T follicular helper cell (primary cell): ENCODE measurements around the gene SMC3.

ENCODE experiments used
- DNase-seq: peaks from one replicate; pipeline ENCODE4 v3.0.0-alpha.2; 2020; ENCODE audit warnings: low read depth

SMC3 gene

DNA sequence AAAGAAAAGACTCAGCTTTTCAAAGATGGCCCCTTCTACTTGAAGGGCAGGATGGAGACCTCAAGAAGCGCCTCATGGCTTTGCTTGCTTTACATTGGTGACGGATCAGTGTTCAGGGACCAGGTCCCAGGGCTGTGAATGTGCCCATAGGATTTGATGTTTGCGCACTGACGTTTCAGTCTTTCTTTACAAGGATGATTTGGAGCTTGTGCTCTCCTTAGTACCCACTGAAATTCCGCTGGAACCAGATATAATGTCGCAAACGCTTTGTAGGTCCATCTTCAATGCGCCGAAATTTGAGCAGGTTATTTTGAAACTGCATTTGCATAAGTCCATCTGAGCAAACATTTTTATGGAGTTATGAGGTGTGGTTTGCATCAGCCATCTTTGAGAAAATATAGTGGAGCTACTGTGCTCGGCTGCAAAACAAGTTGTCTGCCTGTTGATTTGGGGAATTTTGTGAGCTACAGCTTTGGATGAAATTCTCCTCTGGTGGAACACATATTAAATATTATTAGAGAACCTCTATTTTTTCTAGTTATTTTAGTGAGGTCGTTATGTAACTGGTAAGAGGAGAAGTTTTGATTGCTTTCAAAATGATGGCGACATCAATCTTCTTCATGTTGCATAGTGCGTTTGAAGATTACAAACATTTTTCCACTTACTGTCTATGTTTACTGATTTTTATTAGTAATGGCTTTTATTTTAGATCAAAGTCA lies 79.1 kb downstream of the SMC3 start:
- DNase-seq, result no peak

DNA sequence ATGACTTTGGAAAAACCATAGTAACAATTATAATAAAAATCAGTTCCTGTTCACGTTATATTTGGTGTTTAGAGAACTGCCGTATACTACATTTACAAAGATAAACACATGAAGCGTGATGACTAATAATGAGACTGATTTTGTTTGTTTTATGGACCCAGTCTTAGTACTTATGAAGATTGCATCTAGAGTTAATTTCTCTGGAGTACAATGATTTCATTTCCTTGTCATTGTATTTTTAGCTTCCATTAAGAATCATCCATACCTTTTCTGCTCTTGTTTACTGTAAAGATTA lies 79.6 kb downstream of the SMC3 start:
- DNase-seq, result no peak

DNA sequence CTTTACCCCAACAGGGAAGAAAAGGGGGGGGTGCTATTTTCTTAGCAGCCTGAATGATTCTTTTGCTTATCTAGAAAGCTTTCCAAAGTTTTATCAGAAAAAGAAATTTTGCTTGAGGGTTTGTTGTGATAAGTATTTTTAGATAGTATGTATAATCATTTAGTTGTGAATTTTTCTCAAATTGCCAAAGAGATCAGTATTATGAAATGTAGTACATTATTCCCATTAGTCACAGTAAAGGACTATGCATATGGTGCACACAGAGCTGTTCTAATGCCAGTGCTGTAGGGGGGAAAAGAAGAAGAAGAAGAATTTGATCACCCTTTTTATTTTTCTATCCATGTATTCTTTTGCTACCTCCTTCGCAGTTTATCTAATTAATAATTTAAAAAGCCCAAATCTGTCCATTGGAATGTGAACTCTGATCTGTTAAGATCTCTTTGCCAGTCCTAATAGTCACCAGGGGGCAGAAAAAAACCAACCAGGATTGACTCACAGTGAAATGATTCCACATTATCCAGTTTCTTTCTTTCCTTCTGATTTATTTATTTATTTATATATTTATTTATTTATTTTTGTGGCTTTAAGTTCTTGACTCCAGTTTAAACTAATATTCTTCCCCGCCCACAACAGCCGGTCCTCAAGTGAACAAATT lies 81.3 kb downstream of the SMC3 start:
- DNase-seq, result no peak

DNA sequence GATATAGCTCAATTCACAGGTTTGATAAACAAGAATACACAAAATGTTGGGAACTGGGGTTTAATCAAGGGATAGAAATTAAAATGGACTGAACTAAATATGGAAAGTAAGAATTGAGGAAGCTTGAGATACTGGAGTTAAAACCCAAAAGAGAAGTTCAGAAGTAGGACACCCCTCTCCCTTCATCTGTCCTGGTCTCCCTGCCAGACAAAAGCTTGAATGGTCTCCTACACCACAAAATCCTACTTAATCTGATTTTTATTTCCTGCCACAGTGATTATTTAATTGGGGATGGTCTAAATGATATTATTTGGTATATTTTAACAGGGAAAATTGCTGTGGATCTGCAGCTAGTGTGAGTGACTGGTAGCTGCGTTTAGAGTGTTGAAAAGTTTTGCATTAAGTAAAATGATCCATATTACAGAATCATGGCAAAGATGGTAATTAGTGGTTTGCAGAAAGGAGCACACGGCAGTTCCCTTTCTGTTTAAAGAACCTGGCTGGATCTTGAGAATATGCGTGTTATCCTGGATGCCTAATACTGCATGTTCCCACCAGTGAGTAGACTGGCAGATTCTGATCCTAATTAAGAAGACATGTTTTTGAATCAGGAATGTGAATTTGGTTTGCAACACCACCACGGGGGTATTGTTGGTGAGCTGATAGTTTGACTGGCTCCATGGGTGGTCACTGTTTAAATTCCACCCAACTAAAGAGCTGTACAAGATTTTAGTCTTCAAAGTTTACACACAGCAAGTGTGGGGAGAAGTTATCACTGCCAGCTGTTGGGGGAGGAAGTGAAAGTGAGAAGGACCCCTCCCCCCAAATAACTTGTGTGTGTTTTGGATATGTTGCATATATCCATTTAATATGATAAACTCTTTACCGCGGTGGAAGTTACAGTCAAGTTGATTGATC lies 82.1 kb downstream of the SMC3 start:
- DNase-seq, result no peak

DNA sequence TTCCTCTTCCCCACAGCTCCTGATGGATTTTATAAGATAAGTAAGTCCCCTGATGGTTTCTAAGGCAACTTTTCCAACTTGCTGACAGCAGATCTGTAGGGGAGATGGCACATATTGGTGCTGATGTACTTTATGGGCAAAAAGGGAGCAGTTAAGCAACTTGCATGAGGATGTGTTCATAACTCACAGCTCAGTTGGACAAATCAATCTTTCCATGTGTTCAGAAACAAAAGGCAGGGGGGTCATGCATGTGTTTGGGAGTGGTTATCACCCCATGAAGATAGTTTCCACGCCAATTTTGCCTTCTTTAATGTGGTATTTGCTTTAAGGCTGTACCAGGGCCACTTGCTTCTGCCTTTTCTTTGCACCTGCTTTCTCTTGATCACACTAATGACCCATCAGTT lies 82.8 kb downstream of the SMC3 start:
- no peak for DNase-seq

DNA sequence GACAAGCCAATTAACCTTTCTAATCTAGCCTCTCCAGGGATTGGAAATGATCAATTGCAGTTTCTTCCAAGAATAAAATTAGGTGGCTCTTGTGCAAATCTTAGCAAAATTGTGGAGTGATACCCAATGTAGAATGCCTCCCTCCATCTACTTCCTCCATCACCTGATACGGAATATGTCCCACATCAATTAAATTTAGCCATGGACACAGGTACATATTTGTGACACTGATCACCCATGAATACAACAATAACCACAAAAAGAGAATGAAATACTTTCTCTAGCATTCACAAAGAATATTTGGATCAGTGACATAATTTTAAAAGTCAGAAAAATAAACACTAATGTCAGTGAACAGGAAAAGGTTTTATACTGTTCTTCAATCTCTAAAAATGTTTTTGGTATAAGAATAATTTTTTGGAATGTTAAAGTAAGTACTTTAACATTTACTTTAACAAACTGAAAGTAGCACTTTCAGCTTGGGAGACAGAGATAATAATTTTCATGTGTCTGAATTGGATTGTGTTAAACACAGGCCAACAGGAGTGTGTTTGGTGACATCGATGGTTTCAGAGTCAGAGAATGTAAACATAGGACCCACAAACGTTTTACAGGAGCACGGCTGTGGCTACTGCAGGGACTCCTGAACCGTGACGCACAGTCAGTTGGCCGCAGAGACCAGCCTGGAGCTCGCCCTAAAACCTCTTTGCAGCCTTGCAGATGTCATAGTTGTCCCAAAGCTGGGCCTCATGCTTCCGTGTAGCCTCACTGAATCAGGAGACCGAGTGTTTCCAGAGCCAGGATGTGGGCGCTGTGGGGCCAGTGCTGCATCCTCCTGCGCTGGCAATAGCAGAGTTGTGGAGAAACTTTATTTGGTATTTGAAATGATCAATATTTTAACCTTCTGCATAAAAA lies 83.8 kb downstream of the SMC3 start:
- no peak for DNase-seq

DNA sequence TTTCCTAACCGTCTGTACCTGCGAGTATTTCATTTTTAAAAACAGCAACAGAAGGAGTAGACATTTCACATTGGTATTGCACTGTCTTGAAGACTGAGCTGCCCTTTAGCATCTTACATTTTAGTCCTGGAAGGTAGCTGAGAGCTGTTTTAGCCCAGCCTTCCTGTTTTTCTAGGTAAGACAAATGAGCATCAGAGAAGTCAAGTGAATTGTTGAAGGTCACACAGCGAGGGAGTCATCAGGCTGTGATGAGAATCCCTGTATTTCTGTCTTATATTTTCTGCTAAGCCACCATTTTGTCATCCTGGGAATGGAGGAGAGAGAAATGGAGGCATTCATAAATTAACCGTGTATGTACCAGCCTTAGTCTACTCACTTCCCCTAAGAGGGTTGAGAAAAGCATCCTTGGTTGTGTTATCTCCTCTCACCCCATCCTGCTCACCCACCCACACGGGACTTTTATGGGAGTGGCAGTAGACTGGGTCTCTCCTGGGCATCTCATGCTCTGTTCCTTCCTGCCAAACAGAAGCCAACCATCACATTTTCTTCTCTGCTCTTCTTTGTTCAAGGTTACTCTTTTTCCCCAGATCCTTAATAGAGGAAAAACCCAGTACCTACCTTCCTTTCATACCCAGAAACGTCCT lies 85.1 kb downstream of the SMC3 start:
- DNase-seq, result no peak
